Activated T-cell treated with anti-CD3 and anti-CD28 coated beads, Interleukin-2, amount 50 U/mL, for 48 hours (primary cell): Measurements from ENCODE around the gene NOP56.
"Not testable (repeated sequence)": the region's sequence is repeated elsewhere in the genome, so short reads cannot be mapped to it uniquely, and the experiment has no call there.

Experiments
- DNase-seq, 2 experiments: peaks; one replicate each; pipeline ENCODE4 v3.0.0-alpha.2; 2020

NOP56 gene

GRCh38 chr20:2643708-2644107, 8.7 kb upstream of the NOP56 start:
- DNase-seq: no peak

DNA sequence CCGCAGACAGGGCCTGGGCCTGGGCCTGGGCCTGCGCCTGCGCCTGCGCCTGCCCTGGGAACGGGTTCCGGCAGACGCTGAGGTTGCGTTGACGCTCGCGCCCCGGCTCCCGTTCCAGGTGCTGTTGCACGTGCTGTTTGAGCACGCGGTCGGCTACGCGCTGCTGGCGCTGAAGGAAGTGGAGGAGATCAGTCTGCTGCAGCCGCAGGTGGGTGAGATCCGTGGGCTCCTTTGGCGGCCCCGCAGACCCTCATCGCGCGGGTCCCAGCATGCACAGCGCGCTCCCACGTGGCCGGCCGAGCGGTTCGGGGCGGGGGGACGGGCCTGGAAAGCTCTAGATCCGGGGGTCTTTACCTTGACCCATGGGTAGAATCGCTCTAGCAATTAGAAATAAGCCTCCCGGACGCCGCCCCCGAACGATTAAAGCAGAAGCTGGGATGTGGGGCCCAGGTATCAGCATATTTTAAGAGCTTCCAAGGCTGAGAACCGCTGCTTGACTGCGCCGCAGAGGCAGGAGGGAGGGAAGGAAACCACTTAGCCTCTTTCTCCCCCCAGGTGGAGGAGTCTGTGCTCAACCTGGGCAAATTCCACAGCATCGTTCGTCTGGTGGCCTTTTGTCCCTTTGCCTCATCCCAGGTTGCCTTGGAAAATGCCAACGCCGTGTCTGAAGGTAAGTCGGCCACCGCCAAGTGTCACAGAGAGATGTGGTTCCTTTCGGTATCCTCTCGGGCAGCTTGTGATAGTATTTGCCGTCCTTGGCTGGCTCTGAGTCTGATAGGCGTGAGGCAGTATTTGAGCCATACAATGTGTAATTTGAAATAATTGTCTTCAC, 508 bp downstream of the NOP56 start:
- DNase-seq: no peak

- DNase-seq: peak in 1 of 2 experiments; percentile 26
Observed at GRCh38 chr20:2653556-2654383, 1.3 kb downstream of the NOP56 start.

GRCh38 chr20:2654384-2654822, 2.0 kb downstream of the NOP56 start:
- DNase-seq: no peak

GRCh38 chr20:2654831-2655230, 2.4 kb downstream of the NOP56 start:
- peak in 1 of 2 experiments; percentile 23 for DNase-seq

GRCh38 chr20:2655331-2656116, 3.1 kb downstream of the NOP56 start:
- DNase-seq: no peak

GRCh38 chr20:2656471-2657117, 4.2 kb downstream of the NOP56 start:
- peak; percentile 25 to 32 for DNase-seq

- peak; percentile 28 to 32 for DNase-seq
Observed at GRCh38 chr20:2657241-2657640, 4.8 kb downstream of the NOP56 start.

DNA sequence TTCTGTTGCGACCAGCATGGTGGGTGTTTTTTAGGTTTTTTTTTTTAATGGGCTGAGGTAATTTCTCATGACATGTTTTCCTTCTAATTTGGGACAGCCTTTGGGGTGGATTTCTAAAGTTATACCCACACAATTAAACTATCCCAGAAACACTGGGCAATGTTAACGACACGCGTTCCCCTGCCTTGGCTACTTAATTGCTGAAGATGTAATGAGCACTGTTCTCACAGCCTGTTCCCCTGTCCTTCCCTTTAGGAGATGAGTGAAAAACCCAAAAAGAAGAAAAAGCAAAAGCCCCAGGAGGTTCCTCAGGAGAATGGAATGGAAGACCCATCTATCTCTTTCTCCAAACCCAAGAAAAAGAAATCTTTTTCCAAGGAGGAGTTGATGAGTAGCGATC, 5.2 kb downstream of the NOP56 start:
- DNase-seq: no peak

DNA sequence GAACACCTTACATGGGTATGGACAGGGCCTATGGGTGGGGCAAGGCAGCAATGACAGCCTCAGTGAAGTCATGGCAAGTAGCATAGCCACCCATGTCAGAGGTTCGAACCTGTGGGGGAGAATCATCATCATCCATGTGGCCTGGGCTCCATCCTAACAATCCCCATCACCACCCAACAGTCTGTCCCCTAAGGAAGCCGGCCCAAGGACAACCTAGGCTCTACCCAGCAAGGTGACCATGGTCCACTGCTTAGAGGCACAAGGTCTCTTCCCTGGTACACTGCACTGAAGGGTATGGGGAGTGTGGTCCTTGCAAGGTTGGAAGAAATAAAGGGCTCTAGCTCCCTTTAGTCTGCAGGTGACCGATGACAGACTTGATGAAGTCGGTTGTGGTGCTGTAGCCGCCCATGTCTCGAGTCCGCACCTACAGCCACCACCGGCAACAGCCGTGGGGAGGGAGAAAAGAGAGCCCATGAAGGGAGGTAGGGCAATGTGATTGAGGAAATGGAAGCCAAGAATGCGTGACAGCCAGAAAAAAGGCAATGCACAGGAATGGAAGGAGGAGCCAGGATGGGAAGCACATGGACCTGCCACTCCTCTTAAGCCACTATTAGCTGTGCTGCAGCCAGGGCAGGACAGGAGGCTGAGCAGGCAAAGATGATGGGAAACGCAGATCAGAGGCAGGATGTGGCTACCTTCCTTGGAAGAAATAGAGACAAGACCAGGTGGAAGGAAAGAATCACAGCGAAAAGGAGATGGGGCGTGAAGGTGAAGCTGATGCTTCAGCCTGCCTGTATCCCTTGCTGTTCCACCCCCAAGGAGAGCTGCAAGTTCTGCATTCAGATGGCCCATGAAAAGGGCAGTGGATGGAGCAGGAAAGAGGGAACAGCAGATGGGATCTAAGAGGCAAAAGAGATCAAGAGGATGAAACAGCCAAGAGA, 6.3 kb downstream of the NOP56 start:
- DNase-seq: peak; percentile 62 to 63

DNA sequence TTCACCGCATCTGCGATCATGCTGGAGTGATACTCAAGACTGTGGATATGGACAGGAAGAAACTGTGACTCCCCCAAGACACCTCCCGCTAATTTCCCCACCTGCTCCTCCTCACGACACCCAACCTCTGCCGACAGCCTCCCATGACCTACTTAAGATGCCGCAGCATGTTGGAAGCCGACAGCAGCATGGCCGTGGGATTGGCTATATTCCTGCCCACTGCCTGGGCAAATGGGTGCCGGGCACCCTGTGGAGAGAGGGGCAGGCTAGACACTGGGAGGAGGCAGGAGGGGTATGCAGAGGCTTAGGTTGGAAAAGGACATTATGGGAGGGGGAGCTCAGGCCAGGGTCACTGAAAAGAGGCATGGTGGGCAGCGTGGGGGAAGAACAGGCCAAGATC, 7.1 kb downstream of the NOP56 start:
- peak in 1 of 2 experiments; percentile 29 for DNase-seq

GRCh38 chr20:2663364-2663886, 11.0 kb downstream of the NOP56 start:
- DNase-seq: no peak

DNA sequence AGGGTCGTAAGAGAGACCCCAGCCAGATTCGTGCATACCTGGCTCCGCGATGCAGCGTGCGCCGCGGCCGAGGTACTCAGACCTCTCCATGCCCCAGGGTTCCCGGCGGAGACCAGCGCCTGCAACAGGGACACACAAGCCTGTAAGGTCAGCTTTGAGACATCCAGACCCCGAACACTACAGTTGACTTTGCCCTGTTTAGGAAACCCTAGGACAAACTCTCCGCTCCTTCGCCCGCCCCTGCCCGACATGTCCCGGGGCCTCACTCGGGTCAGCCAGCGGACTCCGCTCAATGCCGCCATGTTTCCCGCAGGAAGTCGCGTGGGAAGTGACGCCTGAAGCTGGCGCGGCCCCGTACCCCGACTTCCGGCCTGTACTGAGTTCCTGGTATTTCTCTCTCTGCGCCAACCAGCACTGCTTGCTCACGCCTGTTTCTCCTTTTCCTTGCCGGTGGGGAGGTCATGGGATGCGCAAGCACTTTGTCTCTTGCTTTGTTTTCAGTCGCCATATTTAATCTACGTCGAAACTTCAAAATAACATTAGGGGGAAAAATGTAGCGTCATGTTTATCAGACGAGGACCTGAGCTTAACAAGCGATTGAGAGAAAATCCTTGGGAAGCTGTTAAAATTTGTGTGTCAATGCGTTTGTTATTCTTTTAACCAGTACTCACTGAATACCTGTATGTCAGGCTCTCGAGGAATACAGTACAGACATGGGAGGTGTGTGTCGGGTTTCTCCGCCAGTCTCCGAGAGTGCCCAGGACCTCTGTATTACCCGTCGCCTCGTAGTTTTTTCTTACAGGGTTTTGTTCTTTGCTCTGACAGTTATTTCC, 11.7 kb downstream of the NOP56 start, which contains the start of gene IDH3B:
Gene IDH3B (minus strand): TSS at position 330 of the 833 bp plus-strand sequence. CDS start 28 bp downstream, at position 302.
- peak; percentile 93 to 94 for DNase-seq

DNA sequence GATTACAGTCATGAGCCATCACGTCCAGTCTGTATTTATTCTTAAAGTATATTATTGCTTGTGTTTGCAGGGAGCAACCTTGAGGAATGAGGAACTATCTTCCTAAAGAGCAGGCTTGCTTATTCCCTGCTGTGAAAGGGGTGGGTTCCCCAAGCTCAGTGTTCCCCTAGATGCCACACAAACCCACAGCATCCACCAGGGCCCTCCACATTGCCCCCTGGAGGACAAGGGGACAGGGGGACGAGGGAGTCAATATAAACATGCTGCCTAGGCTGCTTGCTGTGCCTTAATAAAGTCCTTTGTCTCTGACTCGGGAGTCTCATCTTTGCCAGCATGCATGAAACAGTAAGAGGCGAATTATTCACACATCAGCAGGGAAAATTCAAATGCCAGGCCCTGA, 19.5 kb downstream of the NOP56 start:
- peak; percentile 39 to 44 for DNase-seq

DNA sequence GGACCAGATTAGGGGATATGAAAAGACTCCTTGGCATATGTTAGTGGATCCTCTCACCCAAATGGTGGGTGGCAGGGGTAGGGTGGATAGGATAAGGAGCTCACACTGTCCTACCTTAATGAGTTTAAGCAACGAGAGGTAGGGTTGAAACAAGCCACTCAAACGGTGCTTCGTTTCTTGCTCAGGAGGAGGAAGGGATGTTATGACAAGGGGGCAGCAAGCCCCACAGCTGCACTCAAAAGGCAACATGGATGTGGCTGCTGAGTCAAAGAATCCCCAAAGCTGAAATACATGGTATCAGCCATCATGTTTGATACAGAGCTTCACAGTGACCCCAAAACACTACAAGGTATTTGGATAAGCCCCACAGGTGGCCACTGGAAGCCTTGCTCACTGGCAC, 20.0 kb downstream of the NOP56 start:
- DNase-seq: no peak

DNA sequence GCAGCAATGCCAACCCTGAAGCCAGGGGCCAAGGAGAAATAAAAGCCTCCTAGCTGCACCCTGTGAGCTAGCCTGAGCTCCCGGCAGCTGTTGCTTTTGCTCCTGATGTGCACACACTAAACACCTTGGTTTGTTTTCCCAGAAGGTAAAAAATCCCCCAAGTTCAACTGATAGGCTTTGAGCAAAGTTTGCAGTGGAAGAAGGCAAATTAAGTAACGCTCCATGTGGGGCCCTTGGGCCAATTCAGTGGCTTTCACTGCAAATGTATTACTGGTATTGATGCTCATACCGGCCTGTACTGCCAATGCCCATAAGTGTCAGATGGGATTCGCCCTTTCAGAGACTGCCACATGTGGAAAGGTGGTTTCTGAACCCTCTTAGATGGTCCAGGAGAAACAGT, 21.0 kb downstream of the NOP56 start:
- DNase-seq: no peak

GRCh38 chr20:2680046-2680445, 27.6 kb downstream of the NOP56 start:
- DNase-seq: no peak

DNA sequence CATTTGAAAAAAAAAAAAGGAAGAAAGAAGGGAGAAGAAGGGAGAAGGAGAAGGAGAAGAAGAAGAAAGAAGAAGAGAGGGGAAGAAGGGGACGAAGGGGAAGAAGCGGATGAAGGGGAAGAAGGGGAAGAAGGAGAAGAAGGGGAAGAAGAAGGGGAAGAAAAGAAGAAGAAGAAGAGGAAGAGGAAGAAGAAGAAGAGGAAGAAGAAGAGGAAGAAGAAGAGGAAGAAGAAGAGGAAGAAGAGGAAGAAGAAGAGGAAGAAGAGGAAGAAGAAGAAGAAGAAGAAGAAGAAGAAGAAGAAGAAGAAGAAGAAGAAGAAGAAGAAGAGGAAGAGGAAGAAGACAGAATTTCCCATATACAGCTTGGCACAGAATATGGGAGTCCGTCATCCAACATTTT, 29.6 kb downstream of the NOP56 start:
- not testable (repeated sequence) for DNase-seq

DNA sequence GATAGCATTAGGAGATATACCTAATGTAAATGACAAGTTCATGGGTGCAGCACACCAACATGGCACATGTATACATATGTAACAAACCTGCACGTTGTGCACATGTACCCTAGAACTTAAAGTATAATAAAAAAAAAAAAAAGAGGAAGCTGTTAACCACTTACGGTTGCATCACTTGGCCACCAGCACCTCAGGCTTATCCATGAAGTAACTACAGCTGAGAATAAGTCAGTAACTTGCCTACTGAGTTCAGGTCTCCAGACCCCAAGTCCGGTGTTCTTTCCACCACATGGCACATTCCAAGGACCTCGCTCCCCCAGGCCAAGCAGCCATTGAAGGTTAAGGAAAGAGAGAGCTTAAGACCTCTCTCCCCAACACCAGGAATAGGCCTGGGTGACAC, 32.4 kb downstream of the NOP56 start:
- DNase-seq: not testable (repeated sequence)

GRCh38 chr20:2687514-2687913, 35.1 kb downstream of the NOP56 start:
- no peak for DNase-seq
